Coronary artery (tissue), 2 donors: ENCODE results near the gene PRIMPOL.
"Not testable (repeated sequence)": the region's sequence is repeated elsewhere in the genome, so short reads cannot be mapped to it uniquely, and the experiment has no call there.

ENCODE experiments used
- DNase-seq: peaks from one replicate; pipeline ENCODE4 v3.0.0-alpha.2; 2017; ENCODE audit warnings: low spot score
- H3K27ac ChIP-seq, 2 donors: fragments of 200-600 bp; sonication (generic); one replicate each; pipeline ENCODE4 v1.5.1; 2016 to 2019
- H3K4me3 ChIP-seq: fragments of 200-600 bp; sonication (generic); 2 replicates; pipeline ENCODE4 v1.5.1; 2016; ENCODE audit warnings: mild to moderate bottlenecking, moderate library complexity
- TF ChIP-seq, protein P1 (sequence below): fragments of 200-600 bp; sonication (generic); IDR thresholded peaks from one replicate; pipeline ENCODE4 v1.5.1; 2019; ENCODE audit warnings: antibody characterized with exemption

PRIMPOL gene

DNA sequence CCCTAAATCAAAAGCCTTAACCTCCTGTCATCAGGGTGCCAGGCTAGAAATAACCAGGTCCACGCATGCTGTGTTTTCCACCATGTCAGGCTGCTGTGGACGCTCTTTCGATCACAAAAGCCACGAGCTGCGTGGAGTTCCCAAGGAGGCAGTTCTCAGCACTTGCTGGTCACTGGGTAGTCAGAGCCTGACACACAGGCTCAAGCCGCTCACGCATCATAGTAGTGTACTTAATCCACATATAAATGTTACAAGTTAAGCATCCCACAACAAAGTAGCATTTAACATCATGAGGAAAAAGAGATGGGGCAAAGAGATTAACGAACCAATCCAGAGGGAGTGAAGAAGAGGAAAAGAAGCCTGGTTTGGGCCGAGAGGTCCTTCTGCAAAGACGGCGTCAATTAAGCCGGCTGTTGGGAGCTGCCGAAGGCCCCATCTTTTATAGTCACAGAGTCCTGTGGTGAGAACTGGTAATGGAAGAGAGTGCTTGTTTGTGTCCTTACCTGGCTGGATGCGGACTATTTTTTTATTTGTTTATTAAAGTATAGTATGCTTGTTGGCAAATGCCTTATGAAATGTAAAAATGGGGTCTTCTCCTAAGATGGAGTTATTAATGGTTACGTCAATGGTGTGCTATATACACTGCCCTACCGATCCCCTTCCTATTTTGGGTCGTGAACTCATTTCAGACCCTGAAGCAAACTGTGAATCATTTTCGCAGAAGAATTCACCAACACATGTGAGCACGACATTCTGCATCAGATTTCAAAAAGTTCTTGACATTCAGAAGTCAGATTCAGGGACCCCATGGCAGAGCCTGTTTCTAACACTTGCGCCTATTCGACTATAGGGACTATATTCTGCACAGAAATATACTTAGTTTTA lies 675 bp downstream of the PRIMPOL start:
- Histone ChIP-seq H3K4me3 (peak overlapping the region; percentile 79), H3K27ac (peak overlapping the region; percentile 96 to 99)
- no peak for DNase-seq
- TF ChIP-seq, protein P1, sequence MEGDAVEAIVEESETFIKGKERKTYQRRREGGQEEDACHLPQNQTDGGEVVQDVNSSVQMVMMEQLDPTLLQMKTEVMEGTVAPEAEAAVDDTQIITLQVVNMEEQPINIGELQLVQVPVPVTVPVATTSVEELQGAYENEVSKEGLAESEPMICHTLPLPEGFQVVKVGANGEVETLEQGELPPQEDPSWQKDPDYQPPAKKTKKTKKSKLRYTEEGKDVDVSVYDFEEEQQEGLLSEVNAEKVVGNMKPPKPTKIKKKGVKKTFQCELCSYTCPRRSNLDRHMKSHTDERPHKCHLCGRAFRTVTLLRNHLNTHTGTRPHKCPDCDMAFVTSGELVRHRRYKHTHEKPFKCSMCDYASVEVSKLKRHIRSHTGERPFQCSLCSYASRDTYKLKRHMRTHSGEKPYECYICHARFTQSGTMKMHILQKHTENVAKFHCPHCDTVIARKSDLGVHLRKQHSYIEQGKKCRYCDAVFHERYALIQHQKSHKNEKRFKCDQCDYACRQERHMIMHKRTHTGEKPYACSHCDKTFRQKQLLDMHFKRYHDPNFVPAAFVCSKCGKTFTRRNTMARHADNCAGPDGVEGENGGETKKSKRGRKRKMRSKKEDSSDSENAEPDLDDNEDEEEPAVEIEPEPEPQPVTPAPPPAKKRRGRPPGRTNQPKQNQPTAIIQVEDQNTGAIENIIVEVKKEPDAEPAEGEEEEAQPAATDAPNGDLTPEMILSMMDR, result no peak

DNA sequence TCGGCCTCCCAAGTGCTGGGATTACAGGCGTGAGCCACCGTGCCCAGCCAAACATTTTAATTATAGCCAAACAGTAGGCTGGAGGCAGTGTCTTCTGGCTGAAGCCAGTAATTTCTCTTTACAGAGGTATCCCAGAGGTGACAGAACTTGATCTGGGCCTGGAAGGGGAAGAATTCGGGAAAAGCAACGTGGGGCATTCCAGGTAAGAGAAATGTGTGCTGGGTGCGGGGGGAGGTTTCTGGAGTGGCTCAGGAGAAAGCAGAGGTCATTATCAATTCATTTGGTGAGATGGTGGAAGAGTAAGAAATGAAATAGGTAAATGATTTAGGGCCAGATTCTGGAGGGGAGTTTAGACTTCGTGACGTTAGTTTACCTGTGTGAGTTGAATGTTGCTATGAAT lies 2.4 kb downstream of the PRIMPOL start:
- TF ChIP-seq, protein P1, result no peak
- no peak for DNase-seq
- no peak overlapping the region for H3K27ac ChIP-seq

DNA sequence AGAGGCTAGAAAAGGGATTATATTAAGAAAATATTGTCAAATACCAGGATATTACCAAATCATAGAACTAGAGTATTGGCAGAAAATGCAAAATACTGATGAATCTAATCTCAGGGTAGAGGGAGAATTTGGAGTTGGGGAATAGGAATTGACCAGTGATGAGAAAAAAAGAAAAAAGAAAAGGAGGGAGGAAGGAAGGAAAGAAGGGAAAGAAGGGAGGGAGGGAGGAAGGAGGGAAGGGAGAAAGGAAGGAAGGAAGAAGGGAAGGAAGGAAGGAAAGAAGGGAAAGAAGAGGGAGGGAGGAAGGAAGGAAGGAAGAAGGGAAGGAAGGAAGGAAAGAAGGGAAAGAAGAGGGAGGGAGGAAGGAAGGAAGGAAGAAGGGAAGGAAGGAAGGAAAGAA lies 3.1 kb downstream of the PRIMPOL start:
- not testable (repeated sequence) for DNase-seq, H3K27ac ChIP-seq, H3K4me3 ChIP-seq

More for the DNA sequence above, 2.4 kb downstream of the PRIMPOL start:
- no peak overlapping the region for H3K4me3 ChIP-seq

DNA sequence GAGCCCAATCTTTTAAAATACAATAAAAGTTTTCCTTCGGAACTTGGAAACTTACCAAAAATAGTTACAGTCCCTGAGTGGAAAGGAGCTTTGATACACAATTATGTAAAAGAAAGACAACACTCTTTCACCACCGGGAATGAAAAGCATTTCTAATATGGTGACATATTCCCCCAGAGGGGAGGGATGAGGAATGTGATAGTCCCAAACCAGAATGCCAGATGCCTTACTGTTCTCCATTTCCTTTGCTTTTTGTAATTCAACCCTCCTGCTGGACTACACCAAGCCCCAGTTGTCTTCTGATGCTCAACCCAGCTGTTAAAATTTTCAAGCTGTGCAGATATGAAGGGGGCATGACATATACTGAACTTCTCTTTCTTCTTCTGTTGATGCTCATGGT lies 4.1 kb downstream of the PRIMPOL start:
- no peak for DNase-seq

DNA sequence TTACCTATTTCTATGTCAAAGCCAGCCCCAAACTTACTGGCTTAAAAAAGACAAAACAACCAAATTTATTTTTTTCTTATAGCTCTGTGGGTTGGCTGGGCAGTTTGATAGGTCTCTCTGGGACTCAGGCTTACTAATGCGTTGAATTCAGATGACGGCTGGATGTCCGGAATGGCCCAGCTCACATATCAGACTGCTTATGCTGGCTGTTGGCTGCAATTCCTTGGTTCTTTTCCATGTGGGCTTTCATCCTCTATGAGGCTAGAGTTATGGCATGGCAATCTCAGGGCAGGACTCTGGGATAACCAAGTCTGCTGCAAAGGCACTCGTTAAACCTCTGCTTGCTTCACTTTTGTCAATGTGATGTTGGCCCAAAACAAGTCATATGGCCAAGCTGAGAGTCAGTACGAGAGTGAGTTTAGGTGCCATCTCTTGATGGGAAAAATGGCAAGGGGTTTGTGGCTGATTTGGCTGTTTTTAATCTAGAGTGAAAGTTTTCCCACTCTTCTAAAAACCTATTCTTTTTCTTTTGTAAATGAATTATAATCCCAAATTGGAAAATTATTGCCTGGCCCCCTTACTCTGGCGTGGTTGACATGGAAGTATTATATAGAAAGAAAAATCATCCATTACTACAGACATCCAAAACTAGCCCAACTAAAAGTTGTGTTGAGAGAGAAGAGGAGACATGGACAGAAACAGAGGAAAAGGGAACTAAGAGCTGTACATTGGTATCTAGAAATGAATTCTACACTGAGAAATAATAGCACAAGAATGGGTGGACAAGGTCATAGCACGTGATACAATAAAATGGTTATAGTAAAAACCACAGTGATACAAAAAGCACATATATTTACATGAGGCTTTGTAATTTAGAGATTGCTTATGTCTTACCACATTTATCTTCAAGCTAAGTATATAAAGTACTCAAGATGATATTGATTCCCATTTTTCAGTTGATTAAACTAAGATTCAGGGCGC lies 6.6 kb downstream of the PRIMPOL start:
- H3K4me3 ChIP-seq, result no peak overlapping the region
- no peak overlapping the region for H3K27ac ChIP-seq
- TF ChIP-seq, protein P1, result no peak
- no peak for DNase-seq

More for the DNA sequence above, 4.1 kb downstream of the PRIMPOL start:
- no peak overlapping the region for H3K27ac ChIP-seq
- H3K4me3 ChIP-seq, result no peak overlapping the region
- TF ChIP-seq, protein P1, result no peak

DNA sequence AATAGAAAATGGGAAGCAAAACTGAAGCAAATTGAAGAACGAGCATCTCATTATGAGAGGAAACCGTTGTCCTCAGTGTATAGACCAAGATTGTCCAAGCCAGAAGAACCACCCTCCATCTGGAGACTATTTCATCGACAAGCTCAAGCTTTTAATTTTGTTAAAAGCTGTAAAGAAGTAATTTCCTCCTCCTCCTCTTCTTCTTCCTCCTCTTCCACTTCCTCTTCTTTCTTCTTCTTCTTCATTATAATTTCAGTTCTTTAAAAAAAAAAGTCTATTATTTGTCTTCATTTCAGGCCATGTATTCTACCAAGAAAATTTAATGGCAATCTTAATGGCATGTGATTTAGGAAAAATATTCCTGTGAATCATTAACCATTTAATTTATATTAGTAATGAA lies 7.6 kb downstream of the PRIMPOL start:
- Histone ChIP-seq H3K4me3 (no peak overlapping the region), H3K27ac (no peak overlapping the region)
- no peak for DNase-seq
- TF ChIP-seq, protein P1, result no peak

DNA sequence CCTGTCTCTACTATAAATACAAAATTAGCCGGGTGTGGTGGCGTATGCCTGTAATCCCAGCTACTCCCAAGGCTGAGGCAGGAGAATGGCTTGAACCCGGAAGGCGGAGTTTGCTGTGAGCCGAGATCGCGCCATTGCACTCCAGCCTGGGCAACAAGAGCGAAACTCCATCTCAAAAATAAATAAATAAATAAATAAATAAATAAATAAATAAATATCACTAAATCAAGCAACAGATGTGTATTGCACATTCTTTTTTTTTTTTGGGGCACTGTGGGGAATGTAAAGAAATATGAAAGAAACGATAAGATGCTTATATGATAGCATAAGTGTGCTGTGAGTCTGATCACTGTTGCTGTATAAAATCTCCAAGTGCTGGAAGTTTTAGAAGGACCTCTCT lies 8.3 kb downstream of the PRIMPOL start:
- not testable (repeated sequence) for H3K4me3 ChIP-seq, DNase-seq, H3K27ac ChIP-seq
